Stimulated activated CD4-positive, alpha-beta T cell treated with anti-CD3 and anti-CD28 coated beads, Interleukin-4, amount 100 ng/mL, for 1 hour (primary cell): ENCODE measurements around the gene NBEA.
"Not testable (repeated sequence)": the region's sequence is repeated elsewhere in the genome, so short reads cannot be mapped to it uniquely, and the experiment has no call there.

ENCODE experiments used
- DNase-seq: peaks from one replicate; pipeline ENCODE4 v3.0.0-alpha.2; 2020

NBEA gene

GRCh38 chr13:35599384-35599783 lies 657.3 kb downstream of the NBEA start:
- DNase-seq, result no peak

DNA sequence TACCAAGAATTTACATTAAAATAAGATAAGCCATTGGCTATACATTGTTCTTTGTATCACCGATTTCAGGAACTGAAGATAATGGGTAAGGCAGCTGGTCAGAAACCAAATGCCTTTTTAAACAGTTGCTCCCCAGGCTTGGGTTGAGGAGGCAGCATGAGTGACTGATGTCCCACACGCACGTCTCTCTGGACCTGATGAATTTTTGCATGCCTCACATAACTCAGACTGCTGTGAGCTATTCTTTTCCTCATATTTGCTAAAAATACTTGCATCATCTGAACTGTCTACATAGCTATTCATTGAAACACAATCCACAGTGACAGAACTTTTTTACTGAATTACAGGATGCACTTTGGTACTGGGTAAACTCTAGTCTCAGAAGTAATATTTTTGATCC lies 658.1 kb downstream of the NBEA start:
- DNase-seq, result no peak

DNA sequence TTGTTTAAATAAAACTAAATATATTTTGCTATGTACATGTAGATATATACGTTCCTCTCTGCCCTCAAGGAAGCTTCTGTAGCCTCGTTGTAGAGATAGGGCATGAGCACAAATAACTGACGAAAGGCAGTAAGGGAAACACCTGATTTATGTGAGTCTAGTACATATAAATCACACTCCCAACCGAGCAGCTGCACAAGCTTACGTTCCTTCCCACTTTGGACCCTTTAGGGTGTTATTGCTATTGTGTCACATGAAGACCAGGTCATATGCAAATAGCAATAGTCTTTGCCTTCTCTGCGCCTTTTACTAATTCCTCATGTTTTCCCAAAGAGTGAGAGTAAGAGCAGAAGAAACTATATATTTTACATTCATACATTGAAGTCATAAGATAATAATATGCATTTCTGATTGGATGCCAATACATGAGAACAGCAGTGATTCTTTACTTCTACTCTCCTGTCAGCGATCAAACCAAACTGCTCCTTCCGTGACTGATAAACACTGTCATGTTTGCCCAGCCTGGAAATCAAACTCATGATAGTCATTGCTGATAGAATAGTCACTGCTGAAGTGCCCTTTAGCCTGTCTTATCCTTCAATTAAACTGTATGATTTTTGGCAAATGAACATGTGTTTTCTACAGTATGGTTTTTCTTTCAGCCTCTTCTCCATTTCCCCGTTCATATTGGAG lies 661.7 kb downstream of the NBEA start:
- no peak for DNase-seq

GRCh38 chr13:35614666-35615065 lies 672.6 kb downstream of the NBEA start:
- no peak for DNase-seq

DNA sequence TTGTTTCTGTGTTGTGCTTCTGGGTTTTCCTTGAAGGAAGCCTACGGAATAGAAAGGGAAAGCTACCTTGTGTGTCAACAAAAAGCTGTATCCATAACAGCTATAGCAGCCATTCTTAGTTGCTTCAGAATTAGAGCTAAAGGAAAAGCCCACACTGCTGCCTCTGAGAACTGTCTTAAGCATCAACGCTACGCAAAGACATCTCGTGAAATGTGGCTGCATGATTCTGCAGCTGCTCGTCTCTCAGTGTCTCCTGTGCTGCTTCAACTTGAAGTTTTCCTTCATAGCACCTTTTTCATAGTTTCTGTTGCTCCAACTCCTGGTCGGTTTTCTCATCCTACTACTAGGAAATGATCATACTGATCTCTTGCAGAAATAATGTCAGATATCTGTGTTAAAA lies 675.4 kb downstream of the NBEA start:
- no peak for DNase-seq

DNA sequence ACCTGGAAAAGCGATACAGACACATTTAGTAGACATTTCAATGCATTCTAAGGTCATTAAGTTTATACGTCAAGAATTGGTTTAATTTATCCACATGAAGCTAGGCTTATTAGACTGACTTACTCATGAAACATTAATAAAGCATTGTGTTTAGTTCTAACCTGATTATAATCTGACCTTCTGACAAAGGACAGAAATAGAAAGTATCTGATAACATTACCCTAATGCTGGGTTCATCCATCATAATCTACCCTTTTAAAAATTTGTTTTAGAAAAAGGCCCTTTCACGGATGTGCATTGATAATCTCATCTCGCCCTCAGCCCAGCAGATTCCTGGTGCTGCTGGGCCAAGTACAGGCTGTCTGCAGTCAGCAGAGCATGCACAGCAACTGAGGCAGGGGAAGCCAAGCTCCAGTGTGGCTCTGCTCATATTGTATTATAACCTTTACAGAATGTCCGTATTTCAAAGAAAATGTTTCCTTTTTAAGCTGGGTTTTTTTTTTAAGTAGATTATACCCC lies 676.6 kb downstream of the NBEA start:
- DNase-seq, result no peak

DNA sequence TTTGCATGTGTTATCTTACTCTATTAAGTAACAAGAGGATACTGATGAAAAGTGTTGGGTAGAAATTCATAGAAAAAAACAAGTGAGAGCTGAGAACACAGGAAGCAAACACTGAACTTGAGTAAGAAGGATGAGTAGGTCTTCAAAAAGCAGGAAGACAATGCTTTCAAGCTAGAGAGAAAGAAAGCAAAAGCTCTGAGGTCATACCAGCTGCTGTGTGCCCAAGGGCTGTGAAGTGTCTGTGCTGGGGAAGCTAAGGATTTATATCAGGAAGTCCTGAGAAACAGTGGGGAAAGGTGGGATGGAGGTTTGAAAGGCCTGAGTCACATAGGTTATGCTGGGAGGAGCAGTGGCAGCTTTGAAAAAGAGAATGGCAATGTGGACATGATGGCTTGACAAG lies 679.9 kb downstream of the NBEA start:
- no peak for DNase-seq

GRCh38 chr13:35629026-35629425 lies 687.0 kb downstream of the NBEA start:
- DNase-seq, result no peak

GRCh38 chr13:35630551-35631275 lies 688.6 kb downstream of the NBEA start:
- no peak for DNase-seq

- DNase-seq, result no peak
Observed at GRCh38 chr13:35631666-35632065, 689.6 kb downstream of the NBEA start.

DNA sequence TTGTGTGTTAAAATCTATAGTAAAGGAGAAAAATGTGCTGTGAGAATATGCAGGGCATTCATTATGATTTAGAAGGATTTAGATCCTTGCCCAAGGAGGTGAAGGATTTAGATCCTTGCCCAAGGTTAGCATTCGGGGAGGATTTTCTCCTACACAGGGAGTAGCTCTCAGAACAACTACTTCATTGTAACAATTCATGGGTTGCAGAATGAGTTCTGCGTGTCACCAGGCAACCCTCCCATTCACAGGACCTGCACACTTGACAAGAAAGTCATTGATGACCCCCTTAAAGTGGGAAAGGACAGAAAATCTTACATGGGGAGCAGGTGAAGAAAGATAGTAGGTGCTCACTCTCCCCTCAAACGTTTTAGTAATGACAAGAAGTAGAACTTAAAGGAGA lies 701.6 kb downstream of the NBEA start:
- DNase-seq, result no peak

- DNase-seq, result no peak
Observed at GRCh38 chr13:35646056-35646774, 704.1 kb downstream of the NBEA start.

- no peak for DNase-seq
Observed at GRCh38 chr13:35648201-35648600, 706.1 kb downstream of the NBEA start.

DNA sequence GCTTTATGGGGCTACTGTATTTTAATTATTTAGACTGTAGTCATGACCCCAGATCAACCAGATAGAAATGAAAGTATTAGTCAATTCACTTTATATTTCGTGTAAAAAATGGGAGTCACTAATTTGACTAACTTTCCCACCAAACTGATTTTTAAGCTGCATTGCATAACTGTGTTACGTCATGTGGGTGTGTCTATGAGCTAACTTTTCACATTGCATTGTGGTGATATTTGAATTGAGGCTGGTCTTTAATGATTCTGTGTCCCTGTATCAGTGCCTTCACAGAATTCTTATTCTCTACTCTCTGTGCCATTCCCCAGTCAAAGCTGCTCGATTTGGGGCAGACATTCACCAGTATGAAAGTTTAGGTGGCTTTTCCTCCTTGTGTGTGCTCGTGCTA lies 707.1 kb downstream of the NBEA start:
- DNase-seq, result no peak

GRCh38 chr13:35659796-35660195 lies 717.7 kb downstream of the NBEA start:
- DNase-seq, result no peak

DNA sequence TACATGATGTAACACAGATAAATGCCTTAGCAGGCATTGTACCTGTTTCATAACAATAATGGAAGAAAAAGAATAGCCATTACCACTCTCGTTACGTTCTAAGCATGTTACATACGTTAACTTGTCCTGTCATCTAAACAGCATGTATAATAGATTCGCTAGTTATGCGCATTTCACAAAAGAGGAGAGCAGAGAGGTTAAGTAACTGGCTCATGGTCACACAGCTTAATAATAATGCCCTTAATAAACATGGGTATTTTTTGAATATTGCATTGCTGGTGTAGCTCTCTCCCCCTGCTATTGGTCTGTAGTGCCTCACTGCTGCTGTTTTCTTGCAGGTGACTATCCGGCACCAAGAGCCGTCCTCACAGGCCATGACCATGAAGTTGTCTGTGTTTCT lies 722.7 kb downstream of the NBEA start:
- DNase-seq, result no peak

GRCh38 chr13:35669321-35669720 lies 727.3 kb downstream of the NBEA start:
- no peak for DNase-seq

DNA sequence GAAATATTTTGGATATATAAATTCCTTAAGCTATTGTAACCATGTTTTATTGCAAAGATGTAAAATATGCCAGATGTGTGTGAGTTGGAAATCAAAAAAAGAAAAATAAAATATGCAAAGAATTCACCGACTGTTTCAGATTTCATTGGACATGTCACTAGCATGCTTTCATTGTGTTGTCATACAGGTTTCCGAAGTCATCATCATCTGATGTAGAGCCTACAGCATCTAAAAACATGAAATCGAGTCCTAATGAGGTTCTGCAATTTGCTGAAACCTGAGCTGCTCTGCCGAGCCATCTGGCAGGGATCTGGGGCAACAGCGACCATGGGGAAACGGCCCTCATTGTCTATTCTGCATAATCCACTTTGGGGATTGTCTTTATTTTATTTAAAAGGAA lies 730.5 kb downstream of the NBEA start:
- no peak for DNase-seq

GRCh38 chr13:35675651-35676050 lies 733.6 kb downstream of the NBEA start:
- no peak for DNase-seq

DNA sequence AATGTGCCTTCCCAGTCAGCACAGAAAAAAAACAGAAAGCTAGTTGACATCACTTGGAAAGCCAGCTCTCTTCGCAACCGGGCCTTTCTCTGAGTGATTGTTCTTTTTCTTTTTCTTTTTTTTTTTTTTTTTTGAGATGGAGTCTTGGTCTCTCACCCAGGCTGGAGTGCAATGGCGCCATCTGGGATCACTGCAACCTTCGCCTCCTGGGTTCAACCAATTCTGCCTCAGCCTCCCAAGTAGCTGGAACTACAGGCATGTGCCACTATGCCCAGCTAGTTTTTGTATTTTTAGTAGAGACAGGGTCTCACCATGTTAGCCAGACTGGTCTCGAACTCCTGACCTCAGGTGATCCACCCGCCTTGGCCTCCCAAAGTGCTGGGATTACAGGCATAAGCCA lies 735.8 kb downstream of the NBEA start:
- DNase-seq, result not testable (repeated sequence)

- DNase-seq, result no peak
Observed at GRCh38 chr13:35681685-35682084, 739.6 kb downstream of the NBEA start.

DNA sequence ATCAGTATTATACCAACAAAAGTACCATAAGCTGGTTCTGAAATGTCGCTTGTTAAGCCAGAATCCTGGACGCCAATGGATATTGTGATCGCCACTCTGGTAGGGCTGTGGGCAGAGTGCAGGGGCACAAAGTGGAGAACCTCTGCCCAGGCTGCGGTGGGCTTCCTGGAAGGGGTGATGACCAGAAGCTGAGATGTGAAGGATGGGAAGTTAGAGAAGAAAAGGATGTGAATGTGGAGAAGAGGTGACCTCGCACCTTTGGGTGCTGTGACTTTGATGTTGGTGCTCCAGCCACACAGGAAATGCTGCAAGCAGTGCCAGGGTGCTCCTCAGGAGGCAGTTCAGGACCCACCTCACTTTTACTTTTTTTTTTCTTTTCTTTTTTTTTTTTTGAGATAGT lies 742.4 kb downstream of the NBEA start:
- no peak for DNase-seq

DNA sequence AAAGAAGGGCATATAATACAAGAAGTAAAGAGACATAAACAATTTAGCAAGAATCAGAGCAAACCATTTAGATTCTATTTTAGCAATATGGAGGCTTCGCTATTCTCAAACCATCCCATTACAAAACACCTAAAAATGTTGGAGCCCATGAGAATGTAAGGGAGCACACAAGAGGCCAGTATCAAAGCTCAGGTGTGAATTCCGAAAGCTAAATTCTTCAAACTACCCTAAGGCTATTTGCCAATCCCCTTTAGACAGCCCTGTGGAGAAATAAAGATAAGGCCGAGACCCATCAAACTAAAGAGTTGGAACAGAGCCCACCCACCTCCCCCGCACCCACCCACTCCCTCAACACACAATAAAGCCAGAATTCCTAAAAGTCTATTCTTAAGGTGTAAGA lies 745.3 kb downstream of the NBEA start:
- no peak for DNase-seq
